Upper lobe of right lung (tissue), 1 donor: ENCODE measurements around the gene NDUFA12. TPM values are rescaled to one million over a fixed set of nuclear protein-coding genes. Genes with fewer than 3 reads are reported as not detected.
"Not testable (repeated sequence)": the region's sequence is repeated elsewhere in the genome, so short reads cannot be mapped to it uniquely, and the experiment has no call there.

Experiments used
- ATAC-seq: fragments of 200-7000 bp; cut with Tn5 transposase; one replicate; pipeline ENCODE4 v1.9.1; 2020; ENCODE audit warnings: mild to moderate bottlenecking, moderate library complexity
- DNase-seq: peaks from one replicate; pipeline ENCODE4 v3.0.0-alpha.2; 2020
- H3K27ac ChIP-seq: fragments of 200-600 bp; one replicate; pipeline ENCODE4 v1.8.0; 2022
- H3K27me3 ChIP-seq: fragments of 200-600 bp; one replicate; pipeline ENCODE4 v1.8.0; 2022; ENCODE audit warnings: mild to moderate bottlenecking
- H3K36me3 ChIP-seq: fragments of 200-600 bp; one replicate; pipeline ENCODE4 v1.8.0; 2022
- H3K4me1 ChIP-seq: fragments of 200-600 bp; one replicate; pipeline ENCODE4 v1.8.0; 2022
- H3K4me3 ChIP-seq: fragments of 200-600 bp; one replicate; pipeline ENCODE4 v1.8.0; 2022; ENCODE audit warnings: mild to moderate bottlenecking
- H3K9me3 ChIP-seq: fragments of 200-600 bp; one replicate; pipeline ENCODE4 v1.8.0; 2022
- CTCF ChIP-seq: fragments of 200-600 bp; IDR thresholded peaks from one replicate; pipeline ENCODE4 v1.8.0; 2022; ENCODE audit warnings: antibody characterized with exemption
- intact Hi-C: fragments of 100-400 bp; cut with DNase I; formaldehyde crosslinking; loops from one replicate; pipeline ENCODE4 v1.11.0; 2022
- total RNA-seq: library from RNA; stranded (reverse); fragmentation: NEBNext Ultra II Directional; extraction: Animal tissue kit (Norgen Biotek cat#: 25700); gene quantifications from one replicate; pipeline ENCODE4 v1.2.1, GENCODE V29; 2021
- donor health status: DM: no; HTN: yes; CAD: no; lungs with severe emphysema.

The NDUFA12 gene
- total RNA-seq, 1 donor from 2014 or later, result 71.8 TPM

GRCh38 chr12:95002754-95003153 lies 743 bp downstream of the NDUFA12 start:
- no peak for DNase-seq
- Histone ChIP-seq H3K9me3 (no peaks in the 10 kb centered on the region), H3K27me3 (no peaks in the 10 kb centered on the region), H3K4me1 (peaks cover 16% of the 10 kb centered on the region), H3K4me3 (peak overlapping the region; percentile 87), H3K27ac (peak overlapping the region; percentile 81), H3K36me3 (peaks cover 13% of the 10 kb centered on the region)
- no peak for ATAC-seq
- intact Hi-C loops, result no loop called here
- no peak for TF ChIP-seq CTCF

GRCh38 chr12:94998326-94998725 lies 5.2 kb downstream of the NDUFA12 start:
- peaks cover 16% of the 10 kb centered on the region for H3K4me1 ChIP-seq
- no peak for TF ChIP-seq CTCF
- no peak overlapping the region for H3K27ac ChIP-seq
- no peaks in the 10 kb centered on the region for H3K9me3 ChIP-seq
- peaks cover 38% of the 10 kb centered on the region for H3K36me3 ChIP-seq
- no peak for ATAC-seq
- no peaks in the 10 kb centered on the region for H3K27me3 ChIP-seq
- intact Hi-C loops, result no loop called here
- no peak for DNase-seq
- no peak overlapping the region for H3K4me3 ChIP-seq

GRCh38 chr12:94997726-94998125 lies 5.8 kb downstream of the NDUFA12 start:
- H3K27ac ChIP-seq, result no peak overlapping the region
- ATAC-seq (no peak), DNase-seq (no peak)
- peaks cover 15% of the 10 kb centered on the region for H3K4me1 ChIP-seq
- no peak for TF ChIP-seq CTCF
- H3K9me3 ChIP-seq, result no peaks in the 10 kb centered on the region
- H3K27me3 ChIP-seq, result no peaks in the 10 kb centered on the region
- H3K36me3 ChIP-seq, result peaks cover 44% of the 10 kb centered on the region
- intact Hi-C loops, result no loop called here
- no peak overlapping the region for H3K4me3 ChIP-seq

GRCh38 chr12:94997061-94997460 lies 6.4 kb downstream of the NDUFA12 start:
- H3K27ac ChIP-seq, result no peak overlapping the region
- TF ChIP-seq CTCF, result no peak
- peaks cover 51% of the 10 kb centered on the region for H3K36me3 ChIP-seq
- H3K4me3 ChIP-seq, result no peak overlapping the region
- intact Hi-C loops, result no loop called here
- DNase-seq (no peak), ATAC-seq (no peak)
- no peaks in the 10 kb centered on the region for H3K27me3 ChIP-seq
- H3K9me3 ChIP-seq, result no peaks in the 10 kb centered on the region
- peaks cover 10% of the 10 kb centered on the region for H3K4me1 ChIP-seq

- H3K27me3 ChIP-seq, result no peaks in the 10 kb centered on the region
- intact Hi-C loops, result no loop called here
- no peaks in the 10 kb centered on the region for H3K9me3 ChIP-seq
- ATAC-seq (no peak), DNase-seq (no peak)
- peaks cover 39% of the 10 kb centered on the region for H3K36me3 ChIP-seq
- no peak overlapping the region for H3K27ac ChIP-seq
- no peak for TF ChIP-seq CTCF
- H3K4me1 ChIP-seq, result no peaks in the 10 kb centered on the region
- H3K4me3 ChIP-seq, result no peak overlapping the region
These were observed 9.2 kb downstream of the NDUFA12 start for GRCh38 chr12:94994312-94994711.

- ATAC-seq, H3K9me3 ChIP-seq, H3K4me1 ChIP-seq, H3K27me3 ChIP-seq, intact Hi-C loops, H3K4me3 ChIP-seq, DNase-seq, H3K27ac ChIP-seq: not testable (repeated sequence)
- H3K36me3 ChIP-seq, result peaks cover 39% of the 10 kb centered on the region
These were observed 9.6 kb downstream of the NDUFA12 start for GRCh38 chr12:94993855-94994254.
